Colonic mucosa (tissue), 4 donors: ENCODE data around the gene TMEM238. TPM values are rescaled to one million over a fixed set of nuclear protein-coding genes. Genes with fewer than 3 reads are reported as not detected.

Source experiments
- DNase-seq: peaks from one replicate; pipeline ENCODE4 v3.0.0-alpha.2; 2020
- H3K27ac ChIP-seq: fragments of 200-600 bp; one replicate; pipeline ENCODE4 v1.8.0; 2021
- H3K27me3 ChIP-seq: fragments of 200-600 bp; one replicate; pipeline ENCODE4 v1.8.0; 2021
- H3K36me3 ChIP-seq: fragments of 200-600 bp; one replicate; pipeline ENCODE4 v1.8.0; 2021
- H3K4me1 ChIP-seq: fragments of 200-600 bp; one replicate; pipeline ENCODE4 v1.8.0; 2021; ENCODE audit warnings: mild to moderate bottlenecking
- H3K4me3 ChIP-seq: fragments of 200-600 bp; one replicate; pipeline ENCODE4 v1.8.0; 2021
- H3K9ac ChIP-seq, 2 donors: one replicate each; pipeline ENCODE4 v1.7.0; 2013; ENCODE audit warnings: control low read depth in 2 of 2, low read depth in 2 of 2, low read length in 2 of 2
- H3K9me3 ChIP-seq: fragments of 200-600 bp; one replicate; pipeline ENCODE4 v1.8.0; 2021
- intact Hi-C: fragments of 100-400 bp; cut with DNase I; formaldehyde crosslinking; loops from one replicate; pipeline ENCODE4 v1.14.1; 2022
- total RNA-seq, 2 donors: library from RNA; stranded (reverse); fragmentation: NEBNext Ultra II Directional in 1 of 2; extraction: Animal tissue kit (Norgen Biotek cat#: 25700) in 1 of 2; gene quantifications; one replicate each; pipeline ENCODE4 v1.2.1, GENCODE V29; 2021
- TF ChIP-seq, protein P1 (sequence below): fragments of 200-600 bp; IDR thresholded peaks from one replicate; pipeline ENCODE4 v1.8.0; 2022; ENCODE audit warnings: antibody characterized with exemption, mild to moderate bottlenecking
- donor health status: healthy.
- donor health status: DM: no; HTN: no; CAD: no.
- donor health status: DM: no; HTN: no; CAD: no.

Gene TMEM238
- total RNA-seq, 2 donors from 2014 or later, result 78.1 to 85.9 TPM

DNA sequence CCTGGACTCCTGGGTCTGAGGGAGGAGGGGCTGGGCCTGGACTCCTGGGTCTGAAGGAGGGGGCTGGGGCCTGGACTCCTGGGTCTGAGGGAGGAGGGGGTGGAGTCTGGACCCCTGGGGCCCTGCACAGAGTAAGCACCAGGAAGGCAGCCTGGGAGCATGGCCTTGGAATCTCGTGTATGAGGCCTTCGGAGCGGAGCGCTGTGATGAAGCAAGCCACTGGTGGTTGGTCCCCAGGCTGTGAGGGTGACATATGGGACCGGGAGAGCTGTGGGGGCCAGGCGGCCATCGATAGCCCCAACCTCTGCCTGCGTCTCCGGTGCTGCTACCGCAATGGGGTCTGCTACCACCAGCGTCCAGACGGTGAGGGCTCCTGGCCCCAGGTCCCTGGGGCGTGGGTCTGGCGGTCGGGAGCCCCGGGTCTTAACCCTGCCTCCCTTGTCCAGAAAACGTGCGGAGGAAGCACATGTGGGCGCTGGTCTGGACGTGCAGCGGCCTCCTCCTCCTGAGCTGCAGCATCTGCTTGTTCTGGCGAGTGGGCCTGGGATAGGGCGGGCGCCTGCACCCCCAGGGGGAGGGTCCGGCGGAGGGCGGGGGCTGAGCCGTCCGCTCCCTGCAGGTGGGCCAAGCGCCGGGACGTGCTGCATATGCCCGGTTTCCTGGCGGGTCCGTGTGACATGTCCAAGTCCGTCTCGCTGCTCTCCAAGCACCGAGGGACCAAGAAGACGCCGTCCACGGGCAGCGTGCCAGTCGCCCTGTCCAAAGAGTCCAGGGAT, 6.5 kb downstream of the TMEM238 start:
- H3K27me3 ChIP-seq, result peaks cover 9% of the 10 kb centered on the region
- intact Hi-C loops, result no loop called here
- H3K4me1 ChIP-seq, result no peaks in the 10 kb centered on the region
- no peak for DNase-seq
- no peaks in the 10 kb centered on the region for H3K36me3 ChIP-seq
- no peak overlapping the region for H3K9ac ChIP-seq
- H3K4me3 ChIP-seq, result no peak overlapping the region
- H3K27ac ChIP-seq, result no peak overlapping the region
- TF ChIP-seq, protein P1, sequence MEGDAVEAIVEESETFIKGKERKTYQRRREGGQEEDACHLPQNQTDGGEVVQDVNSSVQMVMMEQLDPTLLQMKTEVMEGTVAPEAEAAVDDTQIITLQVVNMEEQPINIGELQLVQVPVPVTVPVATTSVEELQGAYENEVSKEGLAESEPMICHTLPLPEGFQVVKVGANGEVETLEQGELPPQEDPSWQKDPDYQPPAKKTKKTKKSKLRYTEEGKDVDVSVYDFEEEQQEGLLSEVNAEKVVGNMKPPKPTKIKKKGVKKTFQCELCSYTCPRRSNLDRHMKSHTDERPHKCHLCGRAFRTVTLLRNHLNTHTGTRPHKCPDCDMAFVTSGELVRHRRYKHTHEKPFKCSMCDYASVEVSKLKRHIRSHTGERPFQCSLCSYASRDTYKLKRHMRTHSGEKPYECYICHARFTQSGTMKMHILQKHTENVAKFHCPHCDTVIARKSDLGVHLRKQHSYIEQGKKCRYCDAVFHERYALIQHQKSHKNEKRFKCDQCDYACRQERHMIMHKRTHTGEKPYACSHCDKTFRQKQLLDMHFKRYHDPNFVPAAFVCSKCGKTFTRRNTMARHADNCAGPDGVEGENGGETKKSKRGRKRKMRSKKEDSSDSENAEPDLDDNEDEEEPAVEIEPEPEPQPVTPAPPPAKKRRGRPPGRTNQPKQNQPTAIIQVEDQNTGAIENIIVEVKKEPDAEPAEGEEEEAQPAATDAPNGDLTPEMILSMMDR, result no peak
- H3K9me3 ChIP-seq, result no peaks in the 10 kb centered on the region

DNA sequence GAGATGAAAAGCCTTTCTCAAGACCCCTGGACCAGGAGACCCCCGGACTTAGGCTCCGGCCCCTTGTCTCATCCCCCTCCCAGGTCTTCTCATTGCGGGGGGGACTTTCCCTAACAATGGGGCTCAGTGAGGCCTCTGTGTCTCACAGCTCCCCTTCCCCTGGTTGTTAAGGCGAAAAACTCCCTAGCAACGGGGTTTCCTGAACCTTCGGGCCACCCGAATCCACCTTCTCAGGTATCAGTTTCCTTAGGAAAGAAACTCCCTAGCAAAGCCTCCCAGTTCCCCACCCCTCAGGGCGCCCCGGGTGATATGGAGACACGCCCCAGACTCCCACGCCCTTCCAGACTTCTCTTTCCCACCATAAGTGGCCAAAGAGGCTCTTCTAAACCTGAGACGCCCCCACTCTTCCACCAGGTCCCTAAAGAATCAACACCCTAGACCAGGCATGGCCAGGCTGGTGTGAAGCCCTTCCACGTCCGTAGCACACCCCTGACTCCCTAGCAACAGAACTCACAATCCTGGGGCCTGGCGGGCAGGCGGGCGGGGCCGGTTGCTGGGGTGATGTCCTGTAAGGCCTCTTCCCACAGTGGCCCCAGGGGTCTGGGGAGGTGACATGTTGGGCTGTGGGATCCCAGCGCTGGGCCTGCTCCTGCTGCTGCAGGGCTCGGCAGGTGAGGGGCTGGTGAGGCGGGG, 7.7 kb downstream of the TMEM238 start, which contains the start of gene TMEM190:
TSS of gene TMEM190 (plus strand) at position 586 of the 693 bp plus-strand sequence. CDS start at position 614, 28 bp downstream.
- DNase-seq, result no peak
- Histone ChIP-seq H3K27ac (no peak within 1 kb of the TSS), H3K36me3 (no peaks in the 10 kb centered on the region), H3K27me3 (peaks cover 21% of the 10 kb centered on the region), H3K9me3 (no peaks in the 10 kb centered on the region), H3K9ac (no peak within 1 kb of the TSS), H3K4me1 (no peaks in the 10 kb centered on the region), H3K4me3 (no peak within 1 kb of the TSS)
- TF ChIP-seq, protein P1, result no peak
- intact Hi-C loops, result no loop called here

DNA sequence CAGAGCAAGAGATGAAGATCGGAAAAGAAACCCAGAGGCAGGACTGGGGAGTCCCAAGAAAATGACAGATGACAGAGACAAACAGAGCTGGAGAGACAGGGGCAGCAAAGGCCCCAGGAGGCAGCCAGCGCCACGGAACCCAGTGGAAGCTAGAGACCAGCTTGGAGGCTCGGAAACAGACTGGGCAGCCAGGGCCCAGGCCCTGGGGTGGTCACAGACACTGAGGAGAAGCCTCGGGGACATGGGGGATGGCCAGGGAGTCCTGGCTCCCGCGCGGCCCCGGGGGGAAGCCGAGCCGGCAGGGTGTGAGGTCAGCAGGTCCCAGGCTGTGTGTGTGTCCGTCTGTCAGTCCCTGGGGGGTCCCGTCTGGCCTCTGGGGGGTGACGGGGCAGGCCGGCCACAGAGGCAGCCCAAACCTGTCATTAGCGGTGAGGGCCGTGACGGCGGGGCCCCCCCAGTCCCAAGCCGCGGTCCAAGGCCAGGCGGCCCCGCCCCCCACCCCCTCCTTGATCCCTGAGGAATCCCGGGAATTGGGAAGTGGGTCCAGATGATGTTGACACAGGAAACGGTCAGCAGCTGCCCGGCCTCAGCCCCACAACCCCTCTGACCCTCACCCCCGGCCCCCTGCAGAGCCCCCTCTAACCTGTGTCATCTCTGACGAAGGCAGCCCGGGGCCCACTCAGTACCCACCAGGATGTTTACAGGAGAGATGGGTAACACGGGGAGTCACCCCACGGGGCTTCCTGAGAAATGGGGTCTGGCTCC, 9.9 kb downstream of the TMEM238 start:
- Histone ChIP-seq H3K9me3 (no peaks in the 10 kb centered on the region), H3K9ac (no peak overlapping the region), H3K36me3 (no peaks in the 10 kb centered on the region), H3K27ac (no peak overlapping the region), H3K27me3 (peaks cover 41% of the 10 kb centered on the region), H3K4me1 (peaks cover 1% of the 10 kb centered on the region), H3K4me3 (no peak overlapping the region)
- intact Hi-C loops, result no loop called here
- DNase-seq, result no peak
- TF ChIP-seq, protein P1, result no peak

DNA sequence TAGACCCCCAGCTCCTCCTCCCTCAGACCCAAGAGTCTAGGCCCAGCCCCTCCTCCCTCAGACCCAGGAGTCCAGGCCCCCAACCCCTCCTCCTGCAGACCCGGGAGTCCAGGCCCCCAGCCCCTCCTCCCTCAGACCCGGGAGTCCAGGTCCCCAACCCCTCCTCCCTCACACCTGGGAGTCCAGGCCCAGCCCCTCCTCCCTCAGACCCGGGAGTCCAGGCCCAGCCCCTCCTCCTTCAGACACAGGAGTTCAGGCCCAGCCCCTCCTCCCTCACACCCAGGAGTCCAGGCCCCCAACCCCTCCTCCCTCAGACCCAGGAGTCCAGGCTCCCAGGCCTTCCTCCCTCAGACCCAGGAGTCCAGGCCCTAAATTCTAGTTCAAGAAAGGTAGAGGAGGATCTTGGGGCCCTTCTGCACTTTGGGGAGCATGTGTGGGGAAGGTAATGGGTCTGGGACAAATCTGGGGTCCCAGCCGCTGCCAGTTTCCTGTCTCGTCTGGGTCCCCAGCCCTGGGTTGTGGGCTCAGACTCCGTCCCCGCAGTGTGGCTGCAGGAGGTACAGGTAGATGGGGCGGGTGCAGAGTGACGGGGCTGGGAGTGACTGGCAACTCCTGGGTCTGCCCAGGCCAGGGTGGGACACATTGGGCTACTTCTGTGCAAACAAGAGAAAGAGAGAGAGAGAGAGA, 10.6 kb downstream of the TMEM238 start:
- TF ChIP-seq, protein P1, result no peak
- H3K27me3 ChIP-seq, result peaks cover 48% of the 10 kb centered on the region
- peaks cover 4% of the 10 kb centered on the region for H3K4me1 ChIP-seq
- H3K9ac ChIP-seq, result no peak overlapping the region
- H3K4me3 ChIP-seq, result no peak overlapping the region
- intact Hi-C loops, result no loop called here
- H3K36me3 ChIP-seq, result no peaks in the 10 kb centered on the region
- H3K27ac ChIP-seq, result no peak overlapping the region
- no peaks in the 10 kb centered on the region for H3K9me3 ChIP-seq
- no peak for DNase-seq
